DMS153 (cell line): ENCODE results near the gene SMYD3.

Experiments used
- DNase-seq: peaks from one replicate; lab custom pipeline; 2025; lab: John Stamatoyannopoulos, UW

SMYD3 gene

GRCh38 chr1:246506674-246507481 lies at the start of gene SMYD3:
Gene SMYD3, minus strand, starts transcription at chr1:246507279.
- DNase-seq, result peak; percentile 75

GRCh38 chr1:246554201-246554600 lies 47.1 kb upstream of the SMYD3 start:
- DNase-seq, result no peak

- DNase-seq, result no peak
These were observed 45.0 kb upstream of the SMYD3 start for GRCh38 chr1:246552110-246552509.

- no peak for DNase-seq
These were observed 43.3 kb upstream of the SMYD3 start for GRCh38 chr1:246550402-246550801.

GRCh38 chr1:246549665-246550064 lies 42.6 kb upstream of the SMYD3 start:
- DNase-seq, result no peak

- no peak for DNase-seq
These were observed 36.9 kb upstream of the SMYD3 start for GRCh38 chr1:246544001-246544400.

GRCh38 chr1:246540738-246541491 lies 33.8 kb upstream of the SMYD3 start:
- no peak for DNase-seq

GRCh38 chr1:246537887-246538286 lies 30.8 kb upstream of the SMYD3 start:
- peak; percentile 63 for DNase-seq

GRCh38 chr1:246537441-246537840 lies 30.4 kb upstream of the SMYD3 start:
- no peak for DNase-seq

GRCh38 chr1:246534114-246534513 lies 27.0 kb upstream of the SMYD3 start:
- no peak for DNase-seq

- no peak for DNase-seq
These were observed 26.4 kb upstream of the SMYD3 start for GRCh38 chr1:246533371-246533905.

GRCh38 chr1:246532519-246532918 lies 25.4 kb upstream of the SMYD3 start:
- no peak for DNase-seq

- no peak for DNase-seq
These were observed 23.4 kb upstream of the SMYD3 start for GRCh38 chr1:246530482-246530881.

GRCh38 chr1:246528933-246529731 lies 22.1 kb upstream of the SMYD3 start:
- DNase-seq, result no peak

GRCh38 chr1:246527402-246528088 lies 20.5 kb upstream of the SMYD3 start:
- DNase-seq, result no peak

- no peak for DNase-seq
These were observed 19.8 kb upstream of the SMYD3 start for GRCh38 chr1:246526915-246527314.

- DNase-seq, result no peak
These were observed 19.3 kb upstream of the SMYD3 start for GRCh38 chr1:246526380-246526779.

GRCh38 chr1:246519514-246519913 lies 12.4 kb upstream of the SMYD3 start:
- no peak for DNase-seq

GRCh38 chr1:246518456-246519205 lies 11.6 kb upstream of the SMYD3 start:
- DNase-seq, result no peak

GRCh38 chr1:246517391-246517790 lies 10.3 kb upstream of the SMYD3 start:
- DNase-seq, result no peak

- no peak for DNase-seq
These were observed 9.0 kb upstream of the SMYD3 start for GRCh38 chr1:246516126-246516525.
